Measurements from ENCODE around the gene RUNX1.

RUNX1 gene

DNA sequence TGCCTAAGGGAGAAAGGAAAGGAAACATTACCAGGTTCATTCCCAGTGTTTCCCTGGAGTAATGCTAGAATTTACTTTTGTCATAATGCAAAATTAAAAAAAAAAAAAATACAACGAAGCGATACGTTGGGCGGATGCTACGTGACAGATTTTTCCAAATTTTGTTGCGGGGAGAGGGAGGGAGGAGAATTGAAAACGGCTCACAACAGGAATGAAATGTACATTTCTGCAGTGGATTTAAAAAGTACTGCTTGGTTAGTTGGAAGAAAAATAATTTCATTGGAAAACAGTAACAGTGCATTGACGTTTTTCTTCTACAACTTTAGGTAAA, 157.5 kb downstream of the RUNX1 start:
- H3K36me3 ChIP-seq (ENCODE audit: control insufficient read depth in 1 of 2, insufficient read depth in 2 of 2, low read length in 2 of 2): peaks cover 0 to 4% of the 10 kb centered on the region in 2 experiments
- H4K8ac ChIP-seq (ENCODE audit: low read depth, low read length): no peak overlapping the region
- no peak overlapping the region for H3K4me3 ChIP-seq (ENCODE audit: low read depth, low read length)
- peaks cover 3% of the 10 kb centered on the region for H3K9me3 ChIP-seq (ENCODE audit: insufficient read depth, low read depth, low read length)
- H3K4me1 ChIP-seq (ENCODE audit: control insufficient read depth in 1 of 2, insufficient read depth in 2 of 2, low read length in 2 of 2): peaks cover 4 to 11% of the 10 kb centered on the region in 2 experiments
- peaks cover 33% of the 10 kb centered on the region for H3K79me1 ChIP-seq (ENCODE audit: low read length)
- no peak overlapping the region for H3K14ac ChIP-seq (ENCODE audit: low read length)
- H2BK5ac ChIP-seq (ENCODE audit: low read depth, low read length, poor library complexity): no peak overlapping the region
- H3K27me3 ChIP-seq (ENCODE audit: insufficient read depth, low read length): peaks cover 9% of the 10 kb centered on the region
- H3K18ac ChIP-seq (ENCODE audit: low read length): no peak overlapping the region
- H3K27ac ChIP-seq (ENCODE audit: low read depth, low read length): no peak overlapping the region
- no peak overlapping the region for H4K12ac ChIP-seq (ENCODE audit: low read depth, low read length)
- peaks cover 17% of the 10 kb centered on the region for H3K79me2 ChIP-seq (ENCODE audit: control insufficient read depth, insufficient read depth, low read length, poor library complexity)
- no CpG with 5 or more reads among the region's 8 CpGs for WGBS (ENCODE audit: extremely low coverage, insufficient coverage, insufficient read length)
- no peak overlapping the region for H2BK12ac ChIP-seq (ENCODE audit: low read length)
- H3K9ac ChIP-seq (ENCODE audit: low read length): no peak overlapping the region
- H2AK5ac ChIP-seq (ENCODE audit: low read length): no peak overlapping the region
- H3K4ac ChIP-seq (ENCODE audit: low read depth, low read length): no peak overlapping the region
- no peak overlapping the region for H2BK120ac ChIP-seq (ENCODE audit: insufficient read depth, low read length, poor library complexity)
- no peak for DNase-seq
- no peak overlapping the region for H4K91ac ChIP-seq (ENCODE audit: low read depth, low read length)
- H2AFZ ChIP-seq (ENCODE audit: insufficient read depth, low read length, poor library complexity): no peak overlapping the region
- H3K4me2 ChIP-seq (ENCODE audit: low read length): peak overlapping the region; percentile 99
- H3K23ac ChIP-seq (ENCODE audit: low read length): no peak overlapping the region

DNA sequence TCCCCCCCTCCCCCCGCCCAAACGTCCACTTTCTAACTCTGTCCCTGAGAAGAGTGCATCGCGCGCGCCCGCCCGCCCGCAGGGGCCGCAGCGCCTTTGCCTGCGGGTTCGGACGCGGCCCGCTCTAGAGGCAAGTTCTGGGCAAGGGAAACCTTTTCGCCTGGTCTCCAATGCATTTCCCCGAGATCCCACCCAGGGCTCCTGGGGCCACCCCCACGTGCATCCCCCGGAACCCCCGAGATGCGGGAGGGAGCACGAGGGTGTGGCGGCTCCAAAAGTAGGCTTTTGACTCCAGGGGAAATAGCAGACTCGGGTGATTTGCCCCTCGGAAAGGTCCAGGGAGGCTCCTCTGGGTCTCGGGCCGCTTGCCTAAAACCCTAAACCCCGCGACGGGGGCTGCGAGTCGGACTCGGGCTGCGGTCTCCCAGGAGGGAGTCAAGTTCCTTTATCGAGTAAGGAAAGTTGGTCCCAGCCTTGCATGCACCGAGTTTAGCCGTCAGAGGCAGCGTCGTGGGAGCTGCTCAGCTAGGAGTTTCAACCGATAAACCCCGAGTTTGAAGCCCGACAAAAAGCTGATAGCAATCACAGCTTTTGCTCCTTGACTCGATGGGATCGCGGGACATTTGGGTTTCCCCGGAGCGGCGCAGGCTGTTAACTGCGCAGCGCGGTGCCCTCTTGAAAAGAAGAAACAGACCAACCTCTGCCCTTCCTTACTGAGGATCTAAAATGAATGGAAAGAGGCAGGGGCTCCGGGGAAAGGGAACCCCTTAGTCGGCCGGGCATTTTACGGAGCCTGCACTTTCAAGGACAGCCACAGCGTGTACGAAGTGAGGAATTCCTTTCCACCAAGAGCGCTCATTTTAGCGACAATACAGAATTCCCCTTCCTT, 158.1 kb downstream of the RUNX1 start:
- Histone ChIP-seq H3K4me3 (ENCODE audit: low read depth, low read length) (peak overlapping the region; percentile 41), H2BK120ac (ENCODE audit: insufficient read depth, low read length, poor library complexity) (peak overlapping the region; percentile 79), H3K18ac (ENCODE audit: low read length) (peak overlapping the region; percentile 80), H3K27ac (ENCODE audit: low read depth, low read length) (no peak overlapping the region), H3K27me3 (ENCODE audit: insufficient read depth, low read length) (peaks cover 9% of the 10 kb centered on the region), H2AFZ (ENCODE audit: insufficient read depth, low read length, poor library complexity) (peak overlapping the region; percentile 61), H3K14ac (ENCODE audit: low read length) (peak overlapping the region; percentile 56), H3K4me2 (ENCODE audit: low read length) (peak overlapping the region; percentile 99), H3K79me1 (ENCODE audit: low read length) (peaks cover 37% of the 10 kb centered on the region), H2BK12ac (ENCODE audit: low read length) (peak overlapping the region; percentile 65), H2BK5ac (ENCODE audit: low read depth, low read length, poor library complexity) (peak overlapping the region; percentile 44), H4K91ac (ENCODE audit: low read depth, low read length) (peak overlapping the region; percentile 66), H3K36me3 (ENCODE audit: control insufficient read depth in 1 of 2, insufficient read depth in 2 of 2, low read length in 2 of 2) (peaks cover 0 to 4% of the 10 kb centered on the region in 2 experiments), H3K4ac (ENCODE audit: low read depth, low read length) (peak overlapping the region; percentile 40), H3K79me2 (ENCODE audit: control insufficient read depth, insufficient read depth, low read length, poor library complexity) (peaks cover 22% of the 10 kb centered on the region), H3K4me1 (ENCODE audit: control insufficient read depth in 1 of 2, insufficient read depth in 2 of 2, low read length in 2 of 2) (peaks cover 4 to 11% of the 10 kb centered on the region in 2 experiments), H2AK5ac (ENCODE audit: low read length) (no peak overlapping the region), H3K23ac (ENCODE audit: low read length) (no peak overlapping the region), H3K9me3 (ENCODE audit: insufficient read depth, low read depth, low read length) (peaks cover 3% of the 10 kb centered on the region), H4K12ac (ENCODE audit: low read depth, low read length) (peak overlapping the region; percentile 18), H3K9ac (ENCODE audit: low read length) (peak overlapping the region; percentile 28), H4K8ac (ENCODE audit: low read depth, low read length) (peak overlapping the region; percentile 75)
- peak; percentile 73 to 78 for DNase-seq
- no CpG with 5 or more reads among the region's 60 CpGs for WGBS (ENCODE audit: extremely low coverage, insufficient coverage, insufficient read length)

DNA sequence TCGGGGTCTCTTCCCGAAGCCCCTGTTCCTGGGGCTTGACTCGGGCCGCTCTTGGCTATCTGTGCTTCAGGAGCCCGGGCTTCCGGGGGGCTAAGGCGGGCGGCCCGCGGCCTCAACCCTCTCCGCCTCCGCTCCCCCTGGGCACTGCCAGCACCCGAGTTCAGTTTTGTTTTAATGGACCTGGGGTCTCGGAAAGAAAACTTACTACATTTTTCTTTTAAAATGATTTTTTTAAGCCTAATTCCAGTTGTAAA, 158.7 kb downstream of the RUNX1 start:
- WGBS (ENCODE audit: extremely low coverage, insufficient coverage, insufficient read length): no CpG with 5 or more reads among the region's 14 CpGs
- DNase-seq: no peak
- Histone ChIP-seq H4K8ac (ENCODE audit: low read depth, low read length) (peak overlapping the region; percentile 82), H3K4me1 (ENCODE audit: control insufficient read depth in 1 of 2, insufficient read depth in 2 of 2, low read length in 2 of 2) (peaks cover 4 to 11% of the 10 kb centered on the region in 2 experiments), H3K36me3 (ENCODE audit: control insufficient read depth in 1 of 2, insufficient read depth in 2 of 2, low read length in 2 of 2) (peaks cover 0 to 4% of the 10 kb centered on the region in 2 experiments), H2BK5ac (ENCODE audit: low read depth, low read length, poor library complexity) (peak overlapping the region; percentile 21), H3K4me2 (ENCODE audit: low read length) (peak overlapping the region; percentile 99), H3K4ac (ENCODE audit: low read depth, low read length) (peak overlapping the region; percentile 35), H3K9ac (ENCODE audit: low read length) (peak overlapping the region; percentile 15), H3K14ac (ENCODE audit: low read length) (no peak overlapping the region), H4K91ac (ENCODE audit: low read depth, low read length) (peak overlapping the region; percentile 90), H2BK12ac (ENCODE audit: low read length) (peak overlapping the region; percentile 78), H2AK5ac (ENCODE audit: low read length) (no peak overlapping the region), H3K9me3 (ENCODE audit: insufficient read depth, low read depth, low read length) (peaks cover 3% of the 10 kb centered on the region), H3K4me3 (ENCODE audit: low read depth, low read length) (no peak overlapping the region), H3K27me3 (ENCODE audit: insufficient read depth, low read length) (peaks cover 9% of the 10 kb centered on the region), H2AFZ (ENCODE audit: insufficient read depth, low read length, poor library complexity) (peak overlapping the region; percentile 61), H3K79me1 (ENCODE audit: low read length) (peaks cover 37% of the 10 kb centered on the region), H3K79me2 (ENCODE audit: control insufficient read depth, insufficient read depth, low read length, poor library complexity) (peaks cover 22% of the 10 kb centered on the region), H3K18ac (ENCODE audit: low read length) (peak overlapping the region; percentile 72), H3K23ac (ENCODE audit: low read length) (no peak overlapping the region), H2BK120ac (ENCODE audit: insufficient read depth, low read length, poor library complexity) (peak overlapping the region; percentile 68), H3K27ac (ENCODE audit: low read depth, low read length) (no peak overlapping the region), H4K12ac (ENCODE audit: low read depth, low read length) (peak overlapping the region; percentile 62)

DNA sequence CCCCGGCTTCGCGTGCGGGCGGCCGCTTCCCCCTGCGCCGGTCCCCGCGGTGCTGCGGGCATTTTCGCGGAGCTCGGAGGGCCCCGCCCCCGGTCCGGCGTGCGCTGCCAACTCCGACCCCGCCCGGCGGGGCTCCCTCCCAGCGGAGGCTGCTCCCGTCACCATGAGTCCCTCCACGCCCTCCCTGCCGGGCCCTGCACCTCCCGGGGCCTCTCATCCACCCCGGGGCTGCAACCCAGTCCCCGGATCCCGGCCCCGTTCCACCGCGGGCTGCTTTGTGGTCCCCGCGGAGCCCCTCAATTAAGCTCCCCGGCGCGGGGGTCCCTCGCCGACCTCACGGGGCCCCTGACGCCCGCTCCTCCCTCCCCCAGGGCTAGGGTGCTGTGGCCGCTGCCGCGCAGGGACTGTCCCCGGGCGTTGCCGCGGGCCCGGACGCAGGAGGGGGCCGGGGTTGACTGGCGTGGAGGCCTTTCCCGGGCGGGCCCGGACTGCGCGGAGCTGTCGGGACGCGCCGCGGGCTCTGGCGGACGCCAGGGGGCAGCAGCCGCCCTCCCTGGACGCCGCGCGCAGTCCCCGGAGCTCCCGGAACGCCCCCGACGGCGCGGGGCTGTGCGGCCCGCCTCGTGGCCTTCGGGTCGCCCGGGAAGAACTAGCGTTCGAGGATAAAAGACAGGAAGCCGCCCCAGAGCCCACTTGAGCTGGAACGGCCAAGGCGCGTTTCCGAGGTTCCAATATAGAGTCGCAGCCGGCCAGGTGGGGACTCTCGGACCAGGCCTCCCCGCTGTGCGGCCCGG, 159.2 kb downstream of the RUNX1 start:
- peak overlapping the region; percentile 91 for H3K4me3 ChIP-seq (ENCODE audit: low read depth, low read length)
- peak overlapping the region; percentile 49 for H3K4ac ChIP-seq (ENCODE audit: low read depth, low read length)
- peaks cover 22% of the 10 kb centered on the region for H3K79me2 ChIP-seq (ENCODE audit: control insufficient read depth, insufficient read depth, low read length, poor library complexity)
- H3K9ac ChIP-seq (ENCODE audit: low read length): peak overlapping the region; percentile 92
- peak; percentile 84 to 90 for DNase-seq
- peak overlapping the region; percentile 99 for H3K4me2 ChIP-seq (ENCODE audit: low read length)
- peak overlapping the region; percentile 84 for H3K27ac ChIP-seq (ENCODE audit: low read depth, low read length)
- H3K23ac ChIP-seq (ENCODE audit: low read length): no peak overlapping the region
- peak overlapping the region; percentile 78 for H2BK12ac ChIP-seq (ENCODE audit: low read length)
- H2AFZ ChIP-seq (ENCODE audit: insufficient read depth, low read length, poor library complexity): peak overlapping the region; percentile 61
- H3K14ac ChIP-seq (ENCODE audit: low read length): peak overlapping the region; percentile 64
- H3K4me1 ChIP-seq (ENCODE audit: control insufficient read depth in 1 of 2, insufficient read depth in 2 of 2, low read length in 2 of 2): peaks cover 4 to 11% of the 10 kb centered on the region in 2 experiments
- H4K12ac ChIP-seq (ENCODE audit: low read depth, low read length): peak overlapping the region; percentile 62
- no CpG with 5 or more reads among the region's 98 CpGs for WGBS (ENCODE audit: extremely low coverage, insufficient coverage, insufficient read length)
- H4K91ac ChIP-seq (ENCODE audit: low read depth, low read length): peak overlapping the region; percentile 90
- H3K27me3 ChIP-seq (ENCODE audit: insufficient read depth, low read length): peaks cover 9% of the 10 kb centered on the region
- H3K36me3 ChIP-seq (ENCODE audit: control insufficient read depth in 1 of 2, insufficient read depth in 2 of 2, low read length in 2 of 2): peaks cover 0 to 4% of the 10 kb centered on the region in 2 experiments
- no peak overlapping the region for H2AK5ac ChIP-seq (ENCODE audit: low read length)
- peaks cover 37% of the 10 kb centered on the region for H3K79me1 ChIP-seq (ENCODE audit: low read length)
- peak overlapping the region; percentile 82 for H4K8ac ChIP-seq (ENCODE audit: low read depth, low read length)
- H2BK5ac ChIP-seq (ENCODE audit: low read depth, low read length, poor library complexity): peak overlapping the region; percentile 91
- H3K9me3 ChIP-seq (ENCODE audit: insufficient read depth, low read depth, low read length): peaks cover 3% of the 10 kb centered on the region
- peak overlapping the region; percentile 72 for H3K18ac ChIP-seq (ENCODE audit: low read length)
- peak overlapping the region; percentile 82 for H2BK120ac ChIP-seq (ENCODE audit: insufficient read depth, low read length, poor library complexity)
